Activated naive CD4-positive, alpha-beta T cell treated with Interleukin-2 at 50 U/mL for 16 hours (primary cell): ENCODE results near the gene LRRTM2.

Experiments used
- DNase-seq: peaks from one replicate; pipeline ENCODE4 v3.0.0-alpha.2; 2020

Gene LRRTM2

GRCh38 chr5:138833726-138834480 is 41.2 kb downstream of the LRRTM2 start:
- DNase-seq = no peak

GRCh38 chr5:138833080-138833479 is 42.1 kb downstream of the LRRTM2 start:
- no peak for DNase-seq

GRCh38 chr5:138832218-138832617 is 42.9 kb downstream of the LRRTM2 start:
- no peak for DNase-seq

- no peak for DNase-seq
Observed at GRCh38 chr5:138831703-138832102, 43.4 kb downstream of the LRRTM2 start.

- no peak for DNase-seq
Observed at GRCh38 chr5:138829341-138829740, 45.8 kb downstream of the LRRTM2 start.

GRCh38 chr5:138828556-138828955 is 46.6 kb downstream of the LRRTM2 start:
- no peak for DNase-seq

GRCh38 chr5:138824924-138825863 is 49.9 kb downstream of the LRRTM2 start:
- no peak for DNase-seq

- no peak for DNase-seq
Observed at GRCh38 chr5:138824516-138824915, 50.6 kb downstream of the LRRTM2 start.

- DNase-seq = no peak
Observed at GRCh38 chr5:138820695-138821094, 54.4 kb downstream of the LRRTM2 start.

- DNase-seq = no peak
Observed at GRCh38 chr5:138819081-138819480, 56.1 kb downstream of the LRRTM2 start.
